ENCODE results near the gene NTF3. TPM values are rescaled to one million over a fixed set of nuclear protein-coding genes. Genes with fewer than 3 reads are reported as not detected.

The NTF3 gene
- polyA plus RNA-seq, 3 donors: not detected

GRCh38 chr12:5515458-5515857 is 83.5 kb downstream of the NTF3 start:
- Histone ChIP-seq H3K9ac (ENCODE audit: insufficient read depth, low read length, poor library complexity, severe bottlenecking) (no peak overlapping the region), H3K4me1 (ENCODE audit: control insufficient read depth in 1 of 2, insufficient read depth in 2 of 2, low read length in 2 of 2) (no peaks in the 10 kb centered on the region), H2AFZ (ENCODE audit: insufficient read depth, low read depth, low read length, poor library complexity, severe bottlenecking) (no peak overlapping the region), H3K79me2 (ENCODE audit: insufficient read depth, low read length) (no peaks in the 10 kb centered on the region), H4K20me1 (ENCODE audit: insufficient read depth, low read length) (no peaks in the 10 kb centered on the region), H3K9me3 (replicated peaks in 1 of 2; ENCODE audit: control insufficient read depth in 1 of 2, insufficient read depth in 1 of 2, low read length in 2 of 2) (no peaks in the 10 kb centered on the region), H3K36me3 (replicated peaks in 1 of 2; ENCODE audit: control insufficient read depth in 1 of 2, insufficient read depth in 2 of 2, low read length in 2 of 2) (no peaks in the 10 kb centered on the region), H3K4me3 (replicated peaks in 1 of 3; ENCODE audit: low read depth in 2 of 3, low read length in 3 of 3) (no peak overlapping the region), H3K4me2 (replicated peaks; ENCODE audit: extremely low read depth, low read length, poor library complexity, severe bottlenecking) (no peak overlapping the region), H3K27ac (ENCODE audit: low read depth in 1 of 2, low read length in 2 of 2) (no peak overlapping the region), H3K27me3 (ENCODE audit: control insufficient read depth in 2 of 2, insufficient read depth in 2 of 2, low read length in 2 of 2) (no peaks in the 10 kb centered on the region)
- H3K27me3 Mint-ChIP-seq (ENCODE audit: low read depth in 3 of 3): peaks cover 5 to 8% (median 6%) of the 10 kb centered on the region in 3 donors
- H3K4me3 Mint-ChIP-seq: no peak overlapping the region
- H3K9me3 Mint-ChIP-seq: no peaks in the 10 kb centered on the region
- WGBS (ENCODE audit: insufficient coverage): no CpG with 5 or more reads among the region's 1 CpG
- no peak overlapping the region for H3K27ac Mint-ChIP-seq
- no peaks in the 10 kb centered on the region for H3K36me3 Mint-ChIP-seq
- no peak for DNase-seq
- no peak for TF ChIP-seq CTCF (IDR thresholded peaks at IDR 0.05)
- H3K4me1 Mint-ChIP-seq: no peaks in the 10 kb centered on the region
- intact Hi-C loops (cut with micrococcal nuclease): no loop called here

GRCh38 chr12:5516371-5517241 is 84.7 kb downstream of the NTF3 start:
- Mint-ChIP-seq H3K27me3 (ENCODE audit: low read depth in 3 of 3) (peaks cover 3 to 6% (median 5%) of the 10 kb centered on the region in 3 donors), H3K9me3 (no peaks in the 10 kb centered on the region), H3K4me3 (no peak overlapping the region), H3K36me3 (no peaks in the 10 kb centered on the region), H3K4me1 (no peaks in the 10 kb centered on the region), H3K27ac (no peak overlapping the region)
- WGBS (ENCODE audit: insufficient coverage): 94% methylated on average over 2 of the region's 8 CpGs
- no peaks in the 10 kb centered on the region for H3K79me2 ChIP-seq (ENCODE audit: insufficient read depth, low read length)
- no peak for DNase-seq
- H3K27me3 ChIP-seq (ENCODE audit: control insufficient read depth in 2 of 2, insufficient read depth in 2 of 2, low read length in 2 of 2): no peaks in the 10 kb centered on the region
- no peak for TF ChIP-seq CTCF (IDR thresholded peaks at IDR 0.05)
- no peak overlapping the region for H3K4me2 ChIP-seq (replicated peaks; ENCODE audit: extremely low read depth, low read length, poor library complexity, severe bottlenecking)
- no peak overlapping the region for H3K27ac ChIP-seq (ENCODE audit: low read depth in 1 of 2, low read length in 2 of 2)
- no peaks in the 10 kb centered on the region for H3K9me3 ChIP-seq (replicated peaks in 1 of 2; ENCODE audit: control insufficient read depth in 1 of 2, insufficient read depth in 1 of 2, low read length in 2 of 2)
- no peaks in the 10 kb centered on the region for H3K36me3 ChIP-seq (replicated peaks in 1 of 2; ENCODE audit: control insufficient read depth in 1 of 2, insufficient read depth in 2 of 2, low read length in 2 of 2)
- no peaks in the 10 kb centered on the region for H4K20me1 ChIP-seq (ENCODE audit: insufficient read depth, low read length)
- H3K4me1 ChIP-seq (ENCODE audit: control insufficient read depth in 1 of 2, insufficient read depth in 2 of 2, low read length in 2 of 2): no peaks in the 10 kb centered on the region
- intact Hi-C loops (cut with micrococcal nuclease): no loop called here
- no peak overlapping the region for H3K9ac ChIP-seq (ENCODE audit: insufficient read depth, low read length, poor library complexity, severe bottlenecking)
- no peak overlapping the region for H2AFZ ChIP-seq (ENCODE audit: insufficient read depth, low read depth, low read length, poor library complexity, severe bottlenecking)
- no peak overlapping the region for H3K4me3 ChIP-seq (replicated peaks in 1 of 3; ENCODE audit: low read depth in 2 of 3, low read length in 3 of 3)

Measured in CD14-positive monocyte (primary cell).